Right ventricle myocardium superior (tissue), 1 donor: ENCODE measurements around the gene ACTR1B. TPM values are rescaled to one million over a fixed set of nuclear protein-coding genes. Genes with fewer than 3 reads are reported as not detected.
"Not testable (repeated sequence)": the region's sequence is repeated elsewhere in the genome, so short reads cannot be mapped to it uniquely, and the experiment has no call there.

ENCODE experiments used
- ATAC-seq: fragments of 200-7000 bp; cut with Tn5 transposase; one replicate; pipeline ENCODE4 v1.9.1; 2020; ENCODE audit warnings: mild to moderate bottlenecking; ENCODE audit not compliant: poor library complexity
- DNase-seq: peaks from one replicate; pipeline ENCODE4 v3.0.0-alpha.2; 2020
- intact Hi-C: fragments of 100-400 bp; cut with DNase I; formaldehyde crosslinking; loops from one replicate; pipeline ENCODE4 v1.11.2; 2022
- long read RNA-seq: library from polyadenylated mRNA; unstranded; transcript quantifications from one replicate; pipeline ENCODE4 v2.0.0, GENCODE V29; 2021
- total RNA-seq: library from RNA; stranded (reverse); fragmentation: NEBNext Ultra II Directional; extraction: Animal tissue kit (Norgen Biotek cat#: 25700); gene quantifications from one replicate; pipeline ENCODE4 v1.2.1, GENCODE V29; 2021
- donor health status: DM: no; HTN: yes; CAD: no; lungs with severe emphysema.

Gene ACTR1B
- total RNA-seq = 54.5 TPM
- long read RNA-seq, transcript ACTR1B-201 (11 exons, 2,243 nt) = major isoform, 54 of 84 reads
- long read RNA-seq, partial matches to known transcripts = 18 of 84 reads
- long read RNA-seq, other reads (novel, unspliced or antisense) = 12 of 84 reads

DNA sequence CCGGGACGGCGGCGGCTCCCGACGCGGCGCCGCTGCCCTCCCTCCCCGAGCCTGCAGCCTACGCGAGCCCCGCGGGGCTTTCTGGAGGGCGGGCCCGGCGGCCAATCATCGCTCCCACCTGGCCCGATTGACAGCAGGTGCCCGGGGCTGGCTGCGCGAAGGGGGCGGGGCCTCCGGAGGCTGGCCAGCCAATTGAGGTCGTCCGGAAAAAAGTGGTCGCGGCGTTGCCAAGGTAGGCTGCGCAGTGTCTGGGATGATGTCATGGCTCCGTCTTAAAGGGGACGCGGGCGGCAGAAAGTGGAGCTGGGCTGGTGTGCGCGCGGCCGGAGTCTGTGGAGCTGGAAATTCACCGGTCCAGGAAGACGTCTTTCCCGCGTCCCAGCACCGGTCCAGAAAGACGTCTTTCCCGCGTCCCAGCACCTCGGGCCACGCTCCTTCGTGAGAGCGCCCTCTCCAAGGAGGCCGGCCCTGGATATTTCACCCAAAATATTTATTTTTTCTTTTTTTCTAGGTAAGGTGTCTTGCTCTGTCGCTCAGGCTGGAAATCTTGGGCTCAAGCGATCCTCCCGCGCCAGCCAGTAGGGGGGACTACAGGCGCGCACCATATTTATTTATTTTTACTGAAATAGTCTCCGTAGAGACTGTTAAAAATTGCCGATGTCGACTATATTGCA, at the start of gene ACTR1B:
ACTR1B (minus strand) TSS at position 83 of the 674 bp plus-strand sequence. CDS start 154 bp downstream, outside the sequence.
- DNase-seq (peak; percentile 98), ATAC-seq (peak; percentile 96)
- intact Hi-C loops = loop anchor here (2.0 kb wide), 1 partner anchor 17 kb away; the partner anchor contains the start of gene COX5B

DNA sequence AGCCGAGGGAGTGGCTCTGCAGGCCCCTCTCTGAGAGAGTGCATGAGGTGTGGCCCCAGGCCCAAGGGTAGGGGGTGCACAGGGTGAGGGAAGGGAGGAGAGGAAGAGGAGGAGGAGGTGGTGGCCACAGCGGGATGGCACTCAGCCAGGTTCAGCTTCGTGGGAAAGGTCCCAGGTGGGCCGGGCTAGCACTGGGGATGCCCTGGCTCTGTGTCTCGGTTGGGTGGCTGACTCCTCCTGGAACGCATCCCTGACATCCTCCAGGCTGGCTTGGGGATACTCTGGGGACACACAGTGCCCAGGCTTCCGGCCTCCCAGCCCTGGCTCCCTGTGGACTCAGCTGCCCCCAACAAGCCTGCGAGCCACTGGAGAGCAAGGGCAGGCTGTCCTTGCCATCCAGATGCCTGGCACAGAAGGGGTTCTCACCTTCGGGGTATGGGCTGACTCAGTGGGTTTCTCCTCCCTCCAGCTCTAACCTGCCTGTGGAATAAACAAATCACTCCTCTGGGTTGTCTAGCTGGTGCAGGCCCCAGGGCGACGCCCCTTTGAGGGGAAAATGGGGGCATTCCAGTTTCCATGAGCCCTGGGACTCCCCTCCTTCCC, 49.0 kb upstream of the ACTR1B start:
- ATAC-seq (no peak), DNase-seq (no peak)
- intact Hi-C loops = no loop called here

DNA sequence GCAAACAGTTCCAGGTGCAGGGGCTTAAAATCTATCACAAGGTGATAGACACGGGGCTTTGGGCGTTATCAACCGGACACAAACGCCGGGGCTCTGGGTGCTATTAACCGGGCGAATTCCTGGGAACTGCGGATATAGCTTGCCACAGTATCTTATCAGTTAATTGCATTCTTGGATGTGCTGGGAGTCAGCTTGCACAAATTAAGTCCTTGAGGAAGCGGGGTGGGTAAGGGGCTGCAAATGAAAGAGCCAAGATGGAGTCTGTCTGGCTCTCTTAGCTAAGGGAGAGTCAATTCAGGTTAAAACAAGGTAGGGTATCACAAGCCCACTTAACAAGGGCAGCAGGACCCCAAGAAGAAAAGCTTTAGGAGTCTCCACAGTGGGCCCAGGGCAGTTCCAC, 48.3 kb upstream of the ACTR1B start:
- ATAC-seq, DNase-seq, intact Hi-C loops: not testable (repeated sequence)

DNA sequence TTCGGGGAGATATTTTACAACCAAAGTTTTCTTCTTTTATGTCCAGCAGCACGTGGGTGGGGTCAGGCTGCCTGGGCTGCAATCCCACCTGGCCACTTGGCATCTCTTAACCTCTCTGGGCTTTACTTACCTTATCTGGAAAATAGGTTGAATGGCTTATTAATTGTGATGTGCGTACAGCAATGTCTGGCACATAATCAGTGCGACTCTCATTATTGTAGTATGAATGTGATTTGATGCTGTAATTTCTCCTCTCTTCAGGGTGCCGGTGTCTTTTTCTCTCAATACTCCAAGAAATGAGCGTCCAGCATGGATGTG, 47.5 kb upstream of the ACTR1B start:
- intact Hi-C loops = no loop called here
- no peak for DNase-seq
- ATAC-seq = no peak

DNA sequence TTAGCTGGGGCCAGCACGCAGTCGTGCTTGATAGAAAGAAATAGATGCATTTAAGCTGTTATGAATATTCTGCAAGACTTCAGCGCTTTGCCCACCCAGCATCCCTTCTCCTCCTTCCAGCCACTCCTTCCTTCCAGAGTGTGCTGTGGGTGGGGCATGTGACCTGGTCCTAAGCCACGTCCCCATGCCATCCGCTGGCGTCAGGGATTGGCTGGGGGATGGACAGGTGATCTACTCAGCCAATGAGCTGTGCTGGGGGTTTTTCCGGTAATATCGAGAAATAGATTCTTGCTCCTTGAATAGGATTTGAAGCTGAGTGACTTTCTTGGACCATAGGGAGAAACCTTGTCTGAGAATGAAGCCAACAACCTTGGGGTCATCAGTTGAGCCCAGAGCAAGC, 44.8 kb upstream of the ACTR1B start:
- DNase-seq = no peak
- intact Hi-C loops = loop anchor here (10.0 kb wide), 1 partner anchor 676 kb away; no protein-coding TSS in a partner anchor
- no peak for ATAC-seq

DNA sequence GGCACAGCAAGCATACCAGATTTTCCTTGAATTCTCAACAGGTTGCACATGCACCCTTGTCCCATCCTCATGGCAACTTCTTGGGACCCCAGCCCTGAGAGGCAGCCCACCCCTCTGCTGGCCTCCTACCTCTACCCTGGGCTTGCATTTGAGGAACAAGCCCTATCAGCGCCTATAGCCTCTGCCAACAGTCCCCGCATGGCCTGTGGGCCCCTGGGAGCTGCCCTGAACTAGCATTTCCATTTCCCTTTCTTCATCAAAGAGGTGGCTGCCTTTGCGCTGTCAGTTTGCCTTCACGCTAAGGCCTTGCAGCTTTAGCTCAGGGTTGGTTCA, 44.2 kb upstream of the ACTR1B start:
- DNase-seq = no peak
- intact Hi-C loops = loop anchor here (10.0 kb wide), 1 partner anchor 677 kb away; no protein-coding TSS in a partner anchor
- ATAC-seq = no peak

DNA sequence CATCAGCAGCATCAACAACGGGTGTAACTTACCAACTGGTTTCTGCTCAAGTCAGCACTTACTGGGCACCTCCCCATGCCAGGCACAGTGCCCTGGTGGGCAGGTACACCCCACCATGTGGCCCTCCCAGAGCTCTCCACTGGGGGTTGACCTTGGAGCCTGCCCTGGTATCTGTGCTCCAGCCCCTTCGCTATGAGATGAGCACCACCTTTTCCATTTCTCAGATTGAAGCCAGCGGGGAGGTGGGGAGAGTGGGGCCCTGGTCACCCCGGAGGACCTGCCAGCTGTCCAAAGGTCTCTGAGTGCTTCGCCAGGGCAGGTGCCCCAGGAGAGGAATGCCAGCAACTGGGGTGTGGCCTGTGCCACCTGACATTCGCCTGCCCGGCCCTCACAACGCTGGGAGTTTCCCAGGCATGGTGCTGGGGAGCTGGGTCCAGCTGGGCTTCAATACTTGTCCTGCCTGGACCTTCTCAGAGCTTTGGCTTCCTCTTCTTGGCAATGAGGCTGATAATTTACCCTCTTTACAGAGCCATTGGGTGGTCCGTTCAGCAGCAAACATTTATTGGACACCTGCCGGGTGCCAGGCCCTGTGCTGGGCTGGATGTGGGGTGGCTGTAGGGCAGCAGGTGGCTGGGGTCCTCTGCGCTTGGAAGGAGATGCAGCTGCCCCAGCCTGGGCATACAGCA, 43.7 kb upstream of the ACTR1B start:
- ATAC-seq (no peak), DNase-seq (no peak)
- intact Hi-C loops = loop anchor here (10.0 kb wide), 1 partner anchor 677 kb away; no protein-coding TSS in a partner anchor

DNA sequence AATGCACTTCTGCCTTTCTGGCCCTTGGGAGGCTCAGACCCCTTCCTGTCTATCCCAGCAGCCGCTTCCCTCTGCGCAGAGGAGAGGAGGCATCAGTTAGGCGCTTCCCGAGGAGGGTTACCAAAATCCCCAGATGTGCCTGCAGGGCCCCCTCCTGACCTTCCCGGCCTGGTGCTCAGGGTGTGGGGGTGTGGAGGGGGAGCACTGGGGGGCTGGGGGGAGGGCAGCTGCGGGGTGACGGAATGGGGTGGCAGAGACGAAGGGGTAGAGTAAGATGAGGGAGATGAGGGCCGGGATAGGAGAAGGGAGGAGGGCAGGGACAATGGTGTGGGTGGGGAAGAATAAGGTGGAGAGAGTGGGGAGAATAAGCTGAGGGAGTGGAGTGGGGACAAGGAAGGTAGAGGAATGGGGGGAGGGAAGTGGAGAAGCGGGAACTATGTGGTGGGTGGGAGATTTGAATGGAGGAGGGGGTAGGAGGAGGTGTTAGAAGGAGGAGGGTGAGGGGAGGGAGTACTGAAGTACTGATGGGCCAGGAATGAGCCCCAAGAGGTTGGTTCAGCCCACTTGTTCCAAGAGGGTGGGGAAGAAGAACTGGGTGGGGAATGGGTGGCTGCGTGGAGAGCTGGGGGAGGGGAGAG, 43.0 kb upstream of the ACTR1B start:
- intact Hi-C loops = loop anchor here (10.0 kb wide), 1 partner anchor 678 kb away; no protein-coding TSS in a partner anchor
- DNase-seq (no peak), ATAC-seq (no peak)

DNA sequence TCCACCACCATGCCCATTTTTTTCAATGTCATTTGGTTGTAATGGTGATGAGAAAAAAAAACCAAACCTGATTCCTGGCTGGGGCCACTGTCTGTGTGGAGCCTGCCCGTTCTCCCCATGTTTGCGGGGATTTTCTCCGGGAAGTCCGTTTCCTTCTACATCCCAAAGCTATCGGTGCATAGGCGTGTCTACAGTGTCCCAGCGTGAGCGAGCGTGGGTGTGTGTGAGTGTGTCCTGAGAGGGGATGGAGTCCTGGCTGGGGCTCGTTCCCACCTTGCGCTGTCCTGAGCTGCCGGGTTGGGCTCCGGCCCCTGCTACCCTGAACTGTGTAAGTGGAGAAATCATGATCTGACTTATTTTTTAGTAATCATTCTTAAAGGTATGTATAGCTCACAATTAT, 42.3 kb upstream of the ACTR1B start:
- ATAC-seq (no peak), DNase-seq (no peak)
- intact Hi-C loops = loop anchor here (10.0 kb wide), 1 partner anchor 679 kb away; no protein-coding TSS in a partner anchor

DNA sequence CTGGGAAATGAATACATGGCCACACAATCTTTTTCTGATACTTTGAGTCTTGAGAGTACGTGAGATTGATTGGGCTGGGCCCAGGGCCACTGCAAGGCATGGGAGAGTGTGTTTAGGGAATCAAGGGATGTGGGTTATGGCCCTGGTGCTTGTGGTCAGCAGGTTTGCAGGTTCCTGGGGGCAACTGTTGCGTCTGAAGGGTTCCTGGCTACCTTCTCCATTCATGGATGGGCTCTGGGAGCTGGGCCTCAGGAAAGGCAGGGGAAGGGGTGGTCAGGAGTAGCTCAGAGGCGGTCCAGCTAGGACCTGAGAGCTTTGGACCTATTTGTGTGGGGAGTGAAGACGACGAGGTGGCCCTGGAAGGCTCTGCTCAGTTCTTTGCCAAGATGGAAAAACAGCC, 41.1 kb upstream of the ACTR1B start:
- no peak for DNase-seq
- no peak for ATAC-seq
- intact Hi-C loops = loop anchor here (10.0 kb wide), 1 partner anchor 680 kb away; no protein-coding TSS in a partner anchor

DNA sequence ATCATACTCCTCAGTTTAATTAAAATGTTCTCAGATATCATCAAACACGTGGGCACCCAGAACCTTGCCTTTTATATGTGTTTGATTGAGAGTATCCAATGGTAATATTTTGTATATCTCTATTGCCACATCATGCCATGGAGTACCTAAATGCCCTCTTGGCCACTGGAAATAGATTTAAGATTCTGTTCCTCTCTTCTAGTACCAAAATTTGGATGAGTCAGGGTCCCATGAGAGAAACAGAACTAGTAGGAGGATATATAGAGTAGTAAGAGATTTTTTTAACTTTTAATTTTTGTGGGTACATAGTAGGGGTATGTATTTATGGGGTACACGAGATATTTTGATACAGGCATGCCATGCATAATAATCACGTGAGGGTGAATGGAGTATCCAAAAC, 39.9 kb upstream of the ACTR1B start:
- intact Hi-C loops = loop anchor here (10.0 kb wide), 1 partner anchor 681 kb away; no protein-coding TSS in a partner anchor

DNA sequence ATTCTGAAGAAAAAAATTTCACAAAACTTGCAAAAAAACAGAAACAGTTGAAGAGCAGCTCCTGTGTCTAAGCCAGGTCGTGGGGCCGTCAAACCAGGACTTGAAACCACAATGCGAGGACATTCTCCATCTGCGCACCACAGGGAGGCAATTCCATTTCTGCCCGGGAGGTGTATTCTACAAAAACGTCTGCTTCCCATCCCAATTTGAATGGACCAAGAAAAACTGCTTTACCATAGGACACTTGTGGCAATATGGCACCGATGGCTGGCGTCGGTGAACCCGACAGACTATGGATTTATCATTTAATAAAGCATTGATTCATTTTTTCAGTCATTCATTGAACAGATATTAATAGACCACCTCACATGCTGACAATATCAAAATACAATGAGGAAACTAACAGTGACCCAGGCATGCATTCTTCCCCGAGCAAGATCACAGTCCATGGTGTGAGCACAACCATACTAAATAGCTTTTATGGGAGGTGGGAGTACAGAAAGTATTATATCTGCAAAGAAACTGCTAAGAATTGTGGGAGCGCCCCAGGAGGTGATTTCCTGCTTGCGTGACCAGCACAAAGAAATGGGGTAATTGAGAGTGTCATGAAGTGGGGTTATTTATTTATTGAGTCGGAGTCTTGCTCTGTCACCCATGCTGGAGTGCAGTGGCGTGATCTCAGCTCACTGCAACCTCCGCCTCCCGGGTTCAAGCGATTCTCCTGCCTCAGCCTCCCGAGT, 39.1 kb upstream of the ACTR1B start:
- ATAC-seq (no peak), DNase-seq (no peak)
- intact Hi-C loops = loop anchor here (10.0 kb wide), 1 partner anchor 682 kb away; no protein-coding TSS in a partner anchor

More for the DNA sequence above, 39.9 kb upstream of the ACTR1B start:
- ATAC-seq (no peak), DNase-seq (no peak)

DNA sequence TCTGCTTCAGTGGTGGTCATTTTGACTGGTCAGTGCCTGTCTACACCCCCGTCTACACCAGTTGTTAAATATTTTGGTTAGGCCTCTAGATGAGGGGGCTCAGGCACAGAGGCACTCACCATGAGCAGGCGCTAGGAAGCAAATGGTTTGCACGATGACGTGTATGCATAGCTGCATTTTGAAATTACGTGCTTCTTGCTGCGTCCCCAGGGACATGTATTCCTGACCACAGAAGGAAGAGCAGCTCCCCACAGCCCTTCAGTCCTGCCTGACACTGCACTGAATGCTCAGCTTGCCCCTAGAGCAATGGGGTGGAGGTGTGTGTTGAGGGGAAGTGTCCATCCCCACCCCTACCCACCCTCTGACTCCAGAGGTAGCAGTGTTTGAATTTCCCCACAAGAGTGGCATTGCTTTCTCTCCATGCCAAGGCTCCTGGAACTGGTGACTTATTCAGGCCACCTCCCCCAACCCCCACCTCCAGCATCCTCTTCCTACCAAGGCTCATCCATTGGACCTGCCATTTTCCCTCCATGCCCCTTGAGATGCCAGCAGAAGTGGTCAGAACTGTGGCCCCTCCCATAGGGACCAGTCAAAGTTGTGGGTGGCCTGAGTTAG, 38.1 kb upstream of the ACTR1B start:
- intact Hi-C loops = loop anchor here (10.0 kb wide), 1 partner anchor 683 kb away; no protein-coding TSS in a partner anchor
- ATAC-seq (no peak), DNase-seq (no peak)

DNA sequence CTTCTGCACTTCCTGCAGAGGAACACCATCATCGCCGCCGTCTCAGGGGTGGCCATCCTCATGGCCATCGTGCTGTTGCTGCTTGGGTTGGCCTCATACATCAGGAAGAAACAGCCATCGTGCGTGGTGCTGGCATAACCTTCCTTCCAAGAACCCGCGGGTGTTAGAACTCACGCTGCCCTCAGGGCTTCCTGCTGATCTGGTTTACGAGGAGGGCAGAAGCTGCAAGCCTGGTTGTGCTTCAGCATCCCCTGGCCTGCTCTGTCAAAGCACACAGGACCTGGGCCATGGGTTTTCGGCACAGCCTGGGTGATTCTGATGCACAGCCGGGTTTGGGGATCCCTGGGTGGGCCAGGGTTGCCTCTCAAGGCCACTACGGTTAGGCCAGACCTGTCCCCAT, 37.3 kb upstream of the ACTR1B start:
- intact Hi-C loops = loop anchor here (10.0 kb wide), 1 partner anchor 684 kb away; no protein-coding TSS in a partner anchor
- no peak for DNase-seq
- ATAC-seq = no peak

DNA sequence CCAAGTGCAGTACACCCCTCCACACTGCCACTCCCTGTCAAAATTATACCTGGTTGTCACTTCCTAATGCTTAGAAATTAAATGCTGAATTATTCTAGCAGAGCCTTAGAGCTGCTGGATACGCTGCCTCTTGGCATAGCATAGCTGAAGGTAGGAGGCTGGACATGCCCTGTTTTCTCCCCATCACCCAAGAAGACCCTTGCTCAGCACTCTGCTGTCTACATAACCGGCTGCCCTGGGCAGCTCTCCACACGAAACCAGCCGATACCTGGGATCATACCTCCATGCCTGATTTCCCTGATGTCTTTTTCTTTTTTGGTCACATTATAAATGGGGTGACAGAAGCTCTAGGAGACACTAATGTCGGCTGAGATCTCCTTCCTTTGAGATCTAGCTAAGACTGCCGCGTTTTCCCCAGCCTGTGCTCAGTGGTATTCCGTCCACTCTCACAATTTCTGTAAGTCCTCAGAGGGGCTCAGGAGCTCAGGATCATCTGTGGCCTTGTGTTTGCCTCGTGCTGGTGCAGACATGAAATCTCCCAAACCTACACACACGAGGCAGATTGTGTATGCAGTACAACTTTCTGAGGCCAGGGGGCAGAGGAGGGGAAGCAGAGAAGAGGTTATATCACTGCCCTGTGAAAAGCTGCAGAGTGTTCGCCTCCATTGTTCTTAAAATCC, 36.1 kb upstream of the ACTR1B start:
- ATAC-seq = peak; percentile 84
- DNase-seq = no peak
- intact Hi-C loops = loop anchor here (5.0 to 10.0 kb wide), 3 partner anchors 53 to 685 kb away; partner anchors contain the start of gene COX5B

DNA sequence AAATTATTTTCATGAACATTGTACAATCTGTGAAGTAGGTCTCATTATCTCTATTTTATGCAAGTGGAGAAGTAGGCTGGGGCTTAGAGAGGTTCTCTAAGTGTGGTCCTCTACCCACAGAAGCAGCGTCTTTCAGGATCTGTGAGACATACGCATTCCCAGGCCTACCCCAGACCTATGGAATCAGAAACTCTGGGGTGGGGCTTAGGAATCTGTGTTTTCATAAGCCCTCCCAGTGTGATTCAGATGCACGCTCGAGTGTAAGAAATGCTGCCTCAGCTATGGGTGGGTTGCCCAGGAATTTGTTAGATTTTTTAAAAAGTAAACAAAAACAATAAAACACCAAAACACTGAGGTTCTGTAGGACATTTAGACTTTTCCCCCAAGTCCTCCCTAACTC, 34.7 kb upstream of the ACTR1B start:
- intact Hi-C loops = loop anchor here (5.0 to 10.0 kb wide), 2 partner anchors 51 to 104 kb away; partner anchors contain the start of gene COX5B
- DNase-seq (no peak), ATAC-seq (no peak)
